Heart left ventricle (tissue), 13 donors: ENCODE measurements around the gene JAG1.

Experiments used
- POLR2A ChIP-seq, 2 donors: fragments of 450-650 bp; IDR thresholded peaks; one replicate each; pipeline ENCODE4 v1.6.1; 2017; ENCODE audit warnings: antibody characterized with exemption in 2 of 2, mild to moderate bottlenecking in 2 of 2, moderate library complexity in 2 of 2
- TF ChIP-seq, protein P1 (sequence below), 12 donors: fragments of 200-600 bp; sonication (generic) in 4 of 12; IDR thresholded peaks; one replicate each; pipeline versions ENCODE4 v1.5.0 to v1.8.0; 2018 to 2022; ENCODE audit warnings: antibody characterized with exemption in 12 of 12, mild to moderate bottlenecking in 5 of 12
- donor health status: ischemic (EF 13 %, LVEDD 7.1; RV severe dilation, severe dysfunction).
- donor health status: DM: no; HTN: yes; CAD: no.
- donor health status: DM: no; HTN: no; CAD: no.
- donor health status: ischemic (EF 25% LVEDD 6.9; RV normal size, moderate dysfunction).
- donor health status: ischemic (EF 25% LVEDD 5.7; RV mildly dilated, moderate dysfunction).
- donor health status: ischemic (EF 35%, LVEDD 5.7; RV mildly dilated, moderate dysfunction).
- donor health status: nonischemic (EF 11% LVEDD 7.7; RV severe dilation, severe dysfunction).
- donor health status: DM: yes; HTN: yes; CAD: no.
- donor health status: PGD.
- donor health status: ischemic (EF 29% LVEDD 5.4; RV normal size, mild dysfunction).
- donor health status: nonischemic (EF 23%, LVEDD 6.1; RV moderate dilation, normal function).

DNA sequence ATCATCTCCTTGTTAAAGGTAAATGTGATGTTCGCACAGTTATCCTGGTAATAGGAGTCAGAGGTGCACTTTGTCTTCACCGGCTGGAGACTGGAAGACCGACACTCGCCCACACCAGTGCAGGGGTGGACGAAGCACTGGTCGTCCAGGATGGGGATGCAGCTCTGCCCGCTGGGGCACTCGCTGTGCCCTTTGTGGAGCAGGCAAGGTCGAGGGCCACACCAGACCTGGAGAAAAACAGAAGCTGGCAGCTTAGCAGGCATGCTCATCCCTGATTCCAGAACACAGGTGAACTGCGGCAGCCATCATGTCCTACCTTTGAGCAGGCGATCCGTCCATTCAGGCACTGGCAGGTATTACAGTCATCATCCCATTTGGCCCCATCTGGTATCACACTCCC, 32.3 kb downstream of the JAG1 start:
- TF ChIP-seq POLR2A (IDR thresholded peaks at IDR 0.05): no peak
- TF ChIP-seq, protein P1, sequence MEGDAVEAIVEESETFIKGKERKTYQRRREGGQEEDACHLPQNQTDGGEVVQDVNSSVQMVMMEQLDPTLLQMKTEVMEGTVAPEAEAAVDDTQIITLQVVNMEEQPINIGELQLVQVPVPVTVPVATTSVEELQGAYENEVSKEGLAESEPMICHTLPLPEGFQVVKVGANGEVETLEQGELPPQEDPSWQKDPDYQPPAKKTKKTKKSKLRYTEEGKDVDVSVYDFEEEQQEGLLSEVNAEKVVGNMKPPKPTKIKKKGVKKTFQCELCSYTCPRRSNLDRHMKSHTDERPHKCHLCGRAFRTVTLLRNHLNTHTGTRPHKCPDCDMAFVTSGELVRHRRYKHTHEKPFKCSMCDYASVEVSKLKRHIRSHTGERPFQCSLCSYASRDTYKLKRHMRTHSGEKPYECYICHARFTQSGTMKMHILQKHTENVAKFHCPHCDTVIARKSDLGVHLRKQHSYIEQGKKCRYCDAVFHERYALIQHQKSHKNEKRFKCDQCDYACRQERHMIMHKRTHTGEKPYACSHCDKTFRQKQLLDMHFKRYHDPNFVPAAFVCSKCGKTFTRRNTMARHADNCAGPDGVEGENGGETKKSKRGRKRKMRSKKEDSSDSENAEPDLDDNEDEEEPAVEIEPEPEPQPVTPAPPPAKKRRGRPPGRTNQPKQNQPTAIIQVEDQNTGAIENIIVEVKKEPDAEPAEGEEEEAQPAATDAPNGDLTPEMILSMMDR (IDR thresholded peaks at IDR 0.05): no peak
